Measurements from ENCODE around the gene XAF1.

The XAF1 gene

DNA sequence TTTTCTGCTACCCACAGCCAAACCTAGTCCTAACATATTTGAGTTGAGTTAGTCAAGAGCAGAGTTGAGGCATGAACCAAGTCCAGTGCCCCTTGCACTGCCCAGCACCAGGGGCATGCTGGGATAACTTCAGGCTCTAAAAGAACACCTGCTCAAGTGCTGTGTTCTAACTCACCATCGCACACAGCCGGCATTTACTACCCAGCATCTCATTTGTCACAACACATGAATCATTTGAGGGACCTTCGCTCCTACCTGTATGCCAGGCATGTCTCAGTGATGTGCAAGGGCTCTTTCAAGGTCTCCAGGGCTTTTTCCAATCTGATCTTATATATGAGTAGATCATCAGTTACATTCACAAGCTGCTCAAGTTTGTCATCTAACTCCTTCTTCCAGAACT is 63.1 kb downstream of the XAF1 start:
- H3K79me2 ChIP-seq (ENCODE audit: low read length) = no peaks in the 10 kb centered on the region
- no peaks in the 10 kb centered on the region for H3K27me3 ChIP-seq (ENCODE audit: low read depth, low read length)
- H2AFZ ChIP-seq (ENCODE audit: low read depth, low read length) = no peak overlapping the region
- H3K4me3 ChIP-seq (ENCODE audit: low read length) = no peak overlapping the region
- no peaks in the 10 kb centered on the region for H3K36me3 ChIP-seq (replicated peaks; ENCODE audit: low read depth, low read length)
- H3K4me1 ChIP-seq (ENCODE audit: low read length) = no peaks in the 10 kb centered on the region
- H4K20me1 ChIP-seq (ENCODE audit: insufficient read depth, low read length) = no peaks in the 10 kb centered on the region
- TF ChIP-seq EZH2phosphoT487 (IDR thresholded peaks at IDR 0.05; ENCODE audit: low read depth) = no peak
- TF ChIP-seq CTCF (IDR thresholded peaks at IDR 0.05; ENCODE audit: low read depth, low read length) = no peak
- H3K9me3 ChIP-seq (ENCODE audit: insufficient read depth, low read length) = no peaks in the 10 kb centered on the region
- H3K9ac ChIP-seq (ENCODE audit: low read length) = no peak overlapping the region
- no peak overlapping the region for H3K4me2 ChIP-seq (ENCODE audit: low read length)
- H3K27ac ChIP-seq (ENCODE audit: low read length) = no peak overlapping the region

- H3K79me2 ChIP-seq (ENCODE audit: low read length) = no peaks in the 10 kb centered on the region
- H3K4me3 ChIP-seq (ENCODE audit: low read length) = no peak overlapping the region
- no peaks in the 10 kb centered on the region for H3K27me3 ChIP-seq (ENCODE audit: low read depth, low read length)
- H3K4me1 ChIP-seq (ENCODE audit: low read length) = no peaks in the 10 kb centered on the region
- no peak for TF ChIP-seq CTCF (IDR thresholded peaks at IDR 0.05; ENCODE audit: low read depth, low read length)
- TF ChIP-seq EZH2phosphoT487 (IDR thresholded peaks at IDR 0.05; ENCODE audit: low read depth) = no peak
- H4K20me1 ChIP-seq (ENCODE audit: insufficient read depth, low read length) = no peaks in the 10 kb centered on the region
- H3K27ac ChIP-seq (ENCODE audit: low read length) = no peak overlapping the region
- H3K9ac ChIP-seq (ENCODE audit: low read length) = no peak overlapping the region
- no peak overlapping the region for H2AFZ ChIP-seq (ENCODE audit: low read depth, low read length)
- no peaks in the 10 kb centered on the region for H3K9me3 ChIP-seq (ENCODE audit: insufficient read depth, low read length)
- H3K4me2 ChIP-seq (ENCODE audit: low read length) = no peak overlapping the region
- no peaks in the 10 kb centered on the region for H3K36me3 ChIP-seq (replicated peaks; ENCODE audit: low read depth, low read length)
These were observed 67.2 kb downstream of the XAF1 start for GRCh38 chr17:6823011-6823442.

Data from OCI-LY3 (cell line).